GM19395 (cell line): ENCODE results near the gene KRT33B.

ENCODE experiments used
- ATAC-seq: cut with Tn5 transposase; IDR thresholded peaks from one replicate; pipeline ENCODE4 v1.9.1; 2021; ENCODE audit warnings: mild to moderate bottlenecking, moderate library complexity; ENCODE audit not compliant: unreplicated experiment

Gene KRT33B

GRCh38 chr17:41326173-41327145 lies 43.2 kb downstream of the KRT33B start:
- ATAC-seq = no peak

- no peak for ATAC-seq
Observed at GRCh38 chr17:41325611-41326010, 44.0 kb downstream of the KRT33B start.

- ATAC-seq = no peak
Observed at GRCh38 chr17:41325126-41325525, 44.5 kb downstream of the KRT33B start.

GRCh38 chr17:41324180-41325075 lies 45.2 kb downstream of the KRT33B start:
- ATAC-seq = no peak

GRCh38 chr17:41322903-41323895 lies 46.4 kb downstream of the KRT33B start:
- ATAC-seq = no peak

GRCh38 chr17:41322094-41322902 lies 47.3 kb downstream of the KRT33B start:
- no peak for ATAC-seq

GRCh38 chr17:41318231-41318630 lies 51.4 kb downstream of the KRT33B start:
- no peak for ATAC-seq

- no peak for ATAC-seq
Observed at GRCh38 chr17:41315814-41316445, 53.7 kb downstream of the KRT33B start.

- no peak for ATAC-seq
Observed at GRCh38 chr17:41315204-41315794, 54.3 kb downstream of the KRT33B start, which contains the start of gene KRTAP17-1. KRTAP17-1 (minus strand) TSS chr17:41315710; CDS start chr17:41315650, 60 bp downstream.
